GM23248 (cell line): ENCODE measurements around the gene NRF1.

ENCODE experiments used
- EZH2 ChIP-seq: fragments of 200-600 bp; sonication (generic); IDR thresholded peaks from 2 replicates; pipeline ENCODE4 v1.6.1; 2018; ENCODE audit warnings: antibody characterized with exemption, mild to moderate bottlenecking; ENCODE audit not compliant: insufficient read depth, poor library complexity, severe bottlenecking
- EZH2phosphoT487 ChIP-seq: fragments of 200-600 bp; sonication (generic); IDR thresholded peaks from 2 replicates; pipeline ENCODE4 v1.6.1; 2018; ENCODE audit warnings: antibody characterized with exemption, moderate library complexity, mild to moderate bottlenecking, low read depth; ENCODE audit not compliant: insufficient read depth

DNA sequence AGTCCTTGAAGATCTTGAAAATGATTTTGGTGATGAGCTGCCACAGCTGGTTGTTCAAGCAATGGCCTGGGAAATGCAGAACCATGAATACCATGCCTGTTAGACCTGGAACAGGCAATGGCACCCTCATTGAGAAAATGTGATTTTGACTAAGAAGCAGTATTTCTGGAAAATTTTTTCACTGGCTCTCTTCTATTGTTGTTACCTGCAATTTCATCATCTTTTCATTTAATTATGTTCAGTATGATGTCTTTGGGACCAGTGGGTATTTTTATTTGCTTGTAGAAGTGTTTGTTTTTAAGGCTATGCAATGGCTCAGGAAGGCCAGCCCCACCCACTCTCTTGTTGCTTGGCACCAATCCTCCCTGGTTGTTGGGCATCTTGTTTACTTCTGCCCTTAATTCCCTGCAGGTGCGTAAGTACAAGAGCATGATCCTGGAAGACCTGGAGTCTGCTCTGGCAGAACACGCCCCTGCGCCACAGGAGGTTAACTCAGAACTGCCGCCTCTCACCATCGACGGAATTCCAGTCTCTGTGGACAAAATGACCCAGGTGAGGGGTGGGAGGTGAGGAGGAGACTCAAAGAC lies 78.6 kb downstream of the NRF1 start:
- TF ChIP-seq EZH2phosphoT487 (no peak), EZH2 (no peak)
